GM18508 (cell line): ENCODE results near the gene CRABP1.
"Not testable (repeated sequence)": the region's sequence is repeated elsewhere in the genome, so short reads cannot be mapped to it uniquely, and the experiment has no call there.

Experiments
- ATAC-seq: cut with Tn5 transposase; IDR thresholded peaks from one replicate; pipeline ENCODE4 v1.9.1; 2021; ENCODE audit warnings: moderate number of reproducible peaks; ENCODE audit not compliant: insufficient read depth, unreplicated experiment

Gene CRABP1

GRCh38 chr15:78368651-78369050, 28.5 kb downstream of the CRABP1 start:
- no peak for ATAC-seq

GRCh38 chr15:78369161-78369560, 29.0 kb downstream of the CRABP1 start:
- no peak for ATAC-seq

GRCh38 chr15:78370013-78370412, 29.9 kb downstream of the CRABP1 start:
- no peak for ATAC-seq

- no peak for ATAC-seq
Observed at GRCh38 chr15:78372880-78373279, 32.7 kb downstream of the CRABP1 start.

- no peak for ATAC-seq
Observed at GRCh38 chr15:78374436-78375393, 34.6 kb downstream of the CRABP1 start.

GRCh38 chr15:78380143-78380542, 40.0 kb downstream of the CRABP1 start:
- ATAC-seq = not testable (repeated sequence)

GRCh38 chr15:78382114-78382880, 42.1 kb downstream of the CRABP1 start:
- no peak for ATAC-seq

GRCh38 chr15:78384651-78385050, 44.5 kb downstream of the CRABP1 start:
- no peak for ATAC-seq

GRCh38 chr15:78387246-78388037, 47.3 kb downstream of the CRABP1 start:
- no peak for ATAC-seq

GRCh38 chr15:78388865-78389264, 48.7 kb downstream of the CRABP1 start:
- no peak for ATAC-seq

GRCh38 chr15:78389322-78389721, 49.2 kb downstream of the CRABP1 start:
- no peak for ATAC-seq

- no peak for ATAC-seq
Observed at GRCh38 chr15:78389738-78390137, 49.6 kb downstream of the CRABP1 start.

- no peak for ATAC-seq
Observed at GRCh38 chr15:78390242-78390641, 50.1 kb downstream of the CRABP1 start.

- ATAC-seq = no peak
Observed at GRCh38 chr15:78390826-78391225, 50.7 kb downstream of the CRABP1 start.

GRCh38 chr15:78391781-78392180, 51.6 kb downstream of the CRABP1 start:
- ATAC-seq = no peak

GRCh38 chr15:78392430-78392829, 52.3 kb downstream of the CRABP1 start:
- ATAC-seq = no peak

- no peak for ATAC-seq
Observed at GRCh38 chr15:78393137-78393536, 53.0 kb downstream of the CRABP1 start.

GRCh38 chr15:78394026-78394425, 53.9 kb downstream of the CRABP1 start:
- no peak for ATAC-seq

GRCh38 chr15:78394981-78395616, 54.9 kb downstream of the CRABP1 start:
- no peak for ATAC-seq

GRCh38 chr15:78396186-78396814, 56.1 kb downstream of the CRABP1 start:
- no peak for ATAC-seq
